Nephron (organoid): ENCODE measurements around the gene CYTH1.

ENCODE experiments used
- H3K27ac Mint-ChIP-seq, 3 experiments: 2 replicates each; pipeline ENCODE4 v1.8.0; 2020; ENCODE audit warnings: mixed read lengths in 3 of 3, mild to moderate bottlenecking in 2 of 3, moderate library complexity in 1 of 3
- H3K27me3 Mint-ChIP-seq: 2 replicates; pipeline ENCODE4 v1.8.0; 2021; ENCODE audit warnings: low read depth, mild to moderate bottlenecking, moderate library complexity, mixed read lengths
- H3K36me3 Mint-ChIP-seq: 2 replicates; pipeline ENCODE4 v1.8.0; 2020; ENCODE audit warnings: low read depth, mixed read lengths
- H3K4me1 Mint-ChIP-seq: 2 replicates; pipeline ENCODE4 v1.8.0; 2020; ENCODE audit warnings: mixed read lengths
- H3K4me3 Mint-ChIP-seq, 3 experiments: 2 replicates each; pipeline ENCODE4 v1.8.0; 2020; ENCODE audit warnings: mild to moderate bottlenecking in 3 of 3, mixed read lengths in 3 of 3, moderate library complexity in 2 of 3
- H3K9me3 Mint-ChIP-seq: 2 replicates; pipeline ENCODE4 v1.8.0; 2020; ENCODE audit warnings: mixed read lengths
- TF ChIP-seq, protein P1 (sequence below), 3 experiments: fragments of 200-600 bp; sonication (generic); IDR thresholded peaks; one replicate each; pipeline ENCODE4 v1.5.0; 2021; ENCODE audit warnings: antibody characterized with exemption in 3 of 3; ENCODE audit not compliant: unreplicated experiment in 3 of 3

Gene CYTH1

DNA sequence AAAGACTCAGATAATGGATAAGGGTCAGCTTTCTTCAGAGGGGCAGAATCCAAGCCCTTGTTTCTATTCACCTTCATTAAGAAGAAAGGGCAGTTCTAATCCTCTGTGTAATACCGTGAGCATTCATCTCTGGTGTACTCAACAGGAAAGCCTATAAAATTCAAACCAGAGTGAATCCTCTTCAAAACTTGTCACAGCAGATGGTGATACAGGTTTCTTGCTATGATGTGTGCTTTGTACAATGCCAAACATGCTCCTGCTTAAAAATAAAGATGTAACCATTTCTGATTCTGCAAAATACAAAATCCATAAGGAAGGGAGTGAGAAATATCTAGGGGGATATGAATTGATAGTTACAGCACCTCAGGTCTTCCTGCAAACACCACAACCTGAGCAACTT, 49.7 kb downstream of the CYTH1 start:
- peaks cover 36% of the 10 kb centered on the region for H3K4me1 Mint-ChIP-seq
- no peaks in the 10 kb centered on the region for H3K9me3 Mint-ChIP-seq
- H3K27ac Mint-ChIP-seq: no peak overlapping the region
- H3K27me3 Mint-ChIP-seq: no peaks in the 10 kb centered on the region
- no peak overlapping the region for H3K4me3 Mint-ChIP-seq
- no peaks in the 10 kb centered on the region for H3K36me3 Mint-ChIP-seq
- TF ChIP-seq, protein P1, sequence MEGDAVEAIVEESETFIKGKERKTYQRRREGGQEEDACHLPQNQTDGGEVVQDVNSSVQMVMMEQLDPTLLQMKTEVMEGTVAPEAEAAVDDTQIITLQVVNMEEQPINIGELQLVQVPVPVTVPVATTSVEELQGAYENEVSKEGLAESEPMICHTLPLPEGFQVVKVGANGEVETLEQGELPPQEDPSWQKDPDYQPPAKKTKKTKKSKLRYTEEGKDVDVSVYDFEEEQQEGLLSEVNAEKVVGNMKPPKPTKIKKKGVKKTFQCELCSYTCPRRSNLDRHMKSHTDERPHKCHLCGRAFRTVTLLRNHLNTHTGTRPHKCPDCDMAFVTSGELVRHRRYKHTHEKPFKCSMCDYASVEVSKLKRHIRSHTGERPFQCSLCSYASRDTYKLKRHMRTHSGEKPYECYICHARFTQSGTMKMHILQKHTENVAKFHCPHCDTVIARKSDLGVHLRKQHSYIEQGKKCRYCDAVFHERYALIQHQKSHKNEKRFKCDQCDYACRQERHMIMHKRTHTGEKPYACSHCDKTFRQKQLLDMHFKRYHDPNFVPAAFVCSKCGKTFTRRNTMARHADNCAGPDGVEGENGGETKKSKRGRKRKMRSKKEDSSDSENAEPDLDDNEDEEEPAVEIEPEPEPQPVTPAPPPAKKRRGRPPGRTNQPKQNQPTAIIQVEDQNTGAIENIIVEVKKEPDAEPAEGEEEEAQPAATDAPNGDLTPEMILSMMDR (IDR thresholded peaks at IDR 0.05; ENCODE audit: unreplicated experiment in 3 of 3): no peak

DNA sequence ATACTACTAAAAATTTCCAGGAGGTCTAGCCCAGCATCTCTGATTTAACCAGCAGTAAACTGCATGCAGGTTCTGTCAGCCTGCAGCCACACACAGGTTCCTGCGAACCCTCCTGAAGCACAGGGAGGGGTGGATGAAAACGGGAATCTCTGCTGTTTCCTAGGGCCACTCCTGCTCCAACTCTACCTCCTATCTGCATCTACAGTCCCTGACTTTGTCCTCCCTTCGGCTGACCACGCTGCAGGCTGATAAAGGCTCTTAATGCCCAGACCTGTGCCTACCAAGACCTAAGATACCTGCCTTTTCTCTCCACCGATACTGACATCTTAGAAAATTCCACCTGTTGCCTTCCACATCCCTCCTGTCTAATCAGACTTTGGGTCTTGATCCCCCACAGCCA, 50.2 kb downstream of the CYTH1 start:
- Mint-ChIP-seq H3K4me1 (peaks cover 33% of the 10 kb centered on the region), H3K4me3 (no peak overlapping the region), H3K27me3 (no peaks in the 10 kb centered on the region), H3K36me3 (no peaks in the 10 kb centered on the region), H3K9me3 (no peaks in the 10 kb centered on the region), H3K27ac (no peak overlapping the region)
- TF ChIP-seq, protein P1 (IDR thresholded peaks at IDR 0.05; ENCODE audit: unreplicated experiment in 3 of 3): no peak

DNA sequence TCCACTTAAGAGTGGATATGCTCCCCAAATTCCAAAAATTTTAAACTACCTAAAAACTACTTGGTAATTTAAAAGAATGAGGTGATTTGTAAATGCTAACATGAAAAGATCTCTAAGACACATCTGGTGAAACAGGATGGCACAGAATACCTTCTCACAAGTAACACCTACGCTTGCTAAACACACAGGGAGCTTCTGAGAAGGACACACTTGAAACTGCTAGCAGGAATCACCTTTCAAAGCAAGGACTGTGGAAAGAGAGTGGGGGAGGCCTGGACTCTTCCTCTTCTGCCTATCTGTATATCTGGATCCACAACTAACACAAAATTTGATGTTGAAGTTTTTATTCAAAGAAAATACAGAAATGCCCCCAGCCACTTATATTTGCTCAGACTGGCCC, 52.4 kb downstream of the CYTH1 start:
- no peak overlapping the region for H3K27ac Mint-ChIP-seq
- H3K9me3 Mint-ChIP-seq: no peaks in the 10 kb centered on the region
- H3K4me3 Mint-ChIP-seq: no peak overlapping the region
- TF ChIP-seq, protein P1 (IDR thresholded peaks at IDR 0.05; ENCODE audit: unreplicated experiment in 3 of 3): no peak
- H3K27me3 Mint-ChIP-seq: no peaks in the 10 kb centered on the region
- H3K36me3 Mint-ChIP-seq: no peaks in the 10 kb centered on the region
- H3K4me1 Mint-ChIP-seq: peaks cover 33% of the 10 kb centered on the region

DNA sequence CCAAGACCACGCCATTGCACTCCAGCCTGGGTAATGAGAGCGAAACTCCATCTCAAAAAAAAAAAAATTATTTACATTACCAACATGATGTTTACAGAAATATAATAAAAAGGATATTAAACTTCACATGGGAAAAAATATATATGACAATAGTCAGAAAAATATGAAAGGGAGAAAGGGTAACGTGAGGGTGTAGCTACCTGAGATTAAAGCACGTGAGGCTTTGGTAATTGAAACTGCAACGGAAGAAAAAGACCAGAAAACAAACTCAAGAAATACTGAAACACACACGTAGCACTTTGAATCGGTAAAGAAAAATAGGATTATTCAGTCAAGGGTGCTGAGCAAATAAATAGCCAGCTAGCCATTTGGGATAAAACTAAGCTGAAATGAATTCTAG, 53.6 kb downstream of the CYTH1 start:
- H3K4me3 Mint-ChIP-seq: no peak overlapping the region
- no peaks in the 10 kb centered on the region for H3K9me3 Mint-ChIP-seq
- TF ChIP-seq, protein P1 (IDR thresholded peaks at IDR 0.05; ENCODE audit: unreplicated experiment in 3 of 3): no peak
- peaks cover 42% of the 10 kb centered on the region for H3K4me1 Mint-ChIP-seq
- no peaks in the 10 kb centered on the region for H3K27me3 Mint-ChIP-seq
- H3K36me3 Mint-ChIP-seq: no peaks in the 10 kb centered on the region
- H3K27ac Mint-ChIP-seq: no peak overlapping the region

DNA sequence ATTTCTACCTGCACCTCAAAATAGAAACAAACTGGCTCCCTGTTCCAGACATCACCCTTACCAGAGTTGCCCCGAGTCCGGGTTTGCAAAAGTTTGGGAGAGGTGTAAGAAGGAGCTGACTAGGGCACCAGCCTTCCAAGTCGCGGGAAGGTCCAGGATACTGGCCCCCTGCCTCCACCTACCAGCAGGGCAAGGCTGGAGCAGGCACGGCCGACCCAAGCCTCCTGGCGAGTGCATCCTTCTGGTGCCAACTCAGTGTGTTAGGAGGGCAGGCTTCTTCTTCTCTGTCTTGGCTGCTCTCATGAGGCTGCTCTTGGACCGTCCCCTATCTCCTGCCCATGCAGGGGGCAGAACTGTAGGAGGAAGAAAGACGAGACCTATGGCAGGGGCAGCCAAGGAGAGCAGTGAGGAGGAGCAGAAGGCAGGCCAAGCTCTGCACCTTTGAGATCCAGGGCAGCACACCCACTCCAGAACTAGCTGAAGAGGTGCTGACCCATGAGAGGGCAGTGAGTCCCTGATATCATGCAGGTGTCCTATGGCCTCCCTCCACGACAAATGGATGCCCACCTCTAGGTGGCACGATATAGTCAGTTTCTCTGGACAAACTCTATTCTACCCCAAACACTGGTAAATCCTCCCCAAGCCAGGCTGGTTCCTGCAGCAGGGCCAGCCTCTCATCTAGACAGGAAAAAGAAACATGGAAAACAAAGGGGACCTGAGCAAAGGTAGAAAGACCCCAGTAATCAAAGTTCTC, 54.4 kb downstream of the CYTH1 start:
- H3K27ac Mint-ChIP-seq: no peak overlapping the region
- TF ChIP-seq, protein P1 (IDR thresholded peaks at IDR 0.05; ENCODE audit: unreplicated experiment in 3 of 3): no peak
- no peaks in the 10 kb centered on the region for H3K27me3 Mint-ChIP-seq
- no peak overlapping the region for H3K4me3 Mint-ChIP-seq
- H3K36me3 Mint-ChIP-seq: no peaks in the 10 kb centered on the region
- H3K9me3 Mint-ChIP-seq: no peaks in the 10 kb centered on the region
- peaks cover 46% of the 10 kb centered on the region for H3K4me1 Mint-ChIP-seq

DNA sequence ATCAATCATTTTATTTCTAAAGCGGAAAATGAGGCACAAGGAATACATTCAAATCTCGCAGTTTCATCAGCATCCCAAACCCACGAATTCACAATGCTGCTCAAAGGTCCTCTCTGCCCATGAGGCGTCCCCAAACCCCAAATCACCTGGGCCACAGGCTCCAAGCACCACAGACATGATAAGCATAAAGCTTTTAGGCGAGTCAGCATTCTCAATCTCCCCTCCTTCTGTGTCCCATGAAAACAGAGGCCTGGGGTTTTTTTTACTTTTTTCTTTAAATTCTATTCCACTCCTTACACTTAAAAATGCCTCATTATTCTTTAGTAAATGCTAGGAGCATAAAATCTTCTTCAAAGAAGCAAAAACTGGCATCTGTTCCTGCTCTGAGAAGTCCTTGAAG, 55.0 kb downstream of the CYTH1 start:
- Mint-ChIP-seq H3K27me3 (no peaks in the 10 kb centered on the region), H3K36me3 (no peaks in the 10 kb centered on the region), H3K9me3 (no peaks in the 10 kb centered on the region), H3K4me3 (no peak overlapping the region), H3K27ac (peak overlapping the region in 1 of 3 experiments; percentile 16), H3K4me1 (peaks cover 51% of the 10 kb centered on the region)
- TF ChIP-seq, protein P1 (IDR thresholded peaks at IDR 0.05; ENCODE audit: unreplicated experiment in 3 of 3): no peak
